Measurements from ENCODE around the gene ELFN1.
"Not testable (repeated sequence)": the region's sequence is repeated elsewhere in the genome, so short reads cannot be mapped to it uniquely, and the experiment has no call there.

GRCh38 chr7:1763911-1764310, 93.8 kb downstream of the ELFN1 start:
- TF ChIP-seq, protein P1, sequence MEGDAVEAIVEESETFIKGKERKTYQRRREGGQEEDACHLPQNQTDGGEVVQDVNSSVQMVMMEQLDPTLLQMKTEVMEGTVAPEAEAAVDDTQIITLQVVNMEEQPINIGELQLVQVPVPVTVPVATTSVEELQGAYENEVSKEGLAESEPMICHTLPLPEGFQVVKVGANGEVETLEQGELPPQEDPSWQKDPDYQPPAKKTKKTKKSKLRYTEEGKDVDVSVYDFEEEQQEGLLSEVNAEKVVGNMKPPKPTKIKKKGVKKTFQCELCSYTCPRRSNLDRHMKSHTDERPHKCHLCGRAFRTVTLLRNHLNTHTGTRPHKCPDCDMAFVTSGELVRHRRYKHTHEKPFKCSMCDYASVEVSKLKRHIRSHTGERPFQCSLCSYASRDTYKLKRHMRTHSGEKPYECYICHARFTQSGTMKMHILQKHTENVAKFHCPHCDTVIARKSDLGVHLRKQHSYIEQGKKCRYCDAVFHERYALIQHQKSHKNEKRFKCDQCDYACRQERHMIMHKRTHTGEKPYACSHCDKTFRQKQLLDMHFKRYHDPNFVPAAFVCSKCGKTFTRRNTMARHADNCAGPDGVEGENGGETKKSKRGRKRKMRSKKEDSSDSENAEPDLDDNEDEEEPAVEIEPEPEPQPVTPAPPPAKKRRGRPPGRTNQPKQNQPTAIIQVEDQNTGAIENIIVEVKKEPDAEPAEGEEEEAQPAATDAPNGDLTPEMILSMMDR (IDR thresholded peaks at IDR 0.05): not testable (repeated sequence)
- TF ChIP-seq POLR2A (IDR thresholded peaks at IDR 0.05): not testable (repeated sequence)

Measured in uterus (tissue), 2 donors.